ENCODE results near the gene MRGPRE. TPM values are rescaled to one million over a fixed set of nuclear protein-coding genes. Genes with fewer than 3 reads are reported as not detected.

The MRGPRE gene
- polyA plus RNA-seq, 1 experiment = not detected

DNA sequence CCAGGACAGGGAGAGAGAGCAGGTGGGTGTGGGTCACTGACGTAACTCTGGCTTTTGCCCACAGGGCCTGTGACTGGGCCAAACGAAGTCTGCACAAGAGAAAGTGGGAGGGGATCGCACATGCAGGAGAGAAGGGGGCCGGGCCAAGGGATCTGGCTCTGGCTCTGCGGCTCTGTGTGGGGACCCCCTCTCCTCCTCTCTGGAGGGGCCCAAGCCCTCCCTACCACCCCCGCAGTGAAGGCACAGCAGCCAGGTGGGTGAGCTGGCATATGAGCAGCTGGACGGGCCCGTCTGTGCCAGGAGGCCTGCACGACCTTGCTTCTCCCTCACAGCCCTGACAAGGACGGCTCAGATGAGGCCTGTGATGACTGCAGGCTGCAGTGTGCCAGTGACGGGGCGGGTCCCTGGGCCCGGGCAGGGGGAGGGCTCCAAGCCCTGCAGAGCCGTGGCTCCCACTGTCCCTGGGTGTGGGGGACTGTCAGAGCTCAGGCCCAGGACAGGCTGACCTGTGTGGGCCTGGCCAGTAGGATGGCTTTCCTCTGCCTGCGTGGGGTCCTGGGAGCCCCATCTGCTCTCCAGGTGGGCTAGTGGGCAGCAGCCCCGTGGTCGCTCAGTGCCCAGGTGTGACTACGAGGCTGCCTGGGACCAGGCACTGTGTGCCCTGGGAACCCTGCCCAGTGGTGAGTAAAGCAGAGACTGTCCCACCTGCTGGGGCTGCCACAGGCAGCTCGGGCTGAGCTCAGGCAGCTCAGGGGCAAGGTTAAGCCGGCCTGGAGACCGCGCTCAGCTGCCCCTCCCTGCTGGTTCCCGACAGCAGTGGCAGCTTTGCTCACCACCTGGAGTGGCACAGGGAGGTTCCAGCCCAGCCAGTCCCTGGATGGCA lies 35.8 kb downstream of the MRGPRE start:
- Histone ChIP-seq H3K27me3 (ENCODE audit: control insufficient read depth, insufficient read depth, low read length) (peaks cover 14% of the 10 kb centered on the region), H3K36me3 (ENCODE audit: control insufficient read depth, insufficient read depth, low read length) (no peaks in the 10 kb centered on the region), H3K4me3 (ENCODE audit: low read depth, low read length) (no peak overlapping the region)
- DNase-seq (ENCODE audit: low read depth) = no peak
- POLR2A ChIA-PET = interaction anchor here (0.7 kb wide), 1 partner anchor 811 kb away, joined by 3 read pairs; no protein-coding TSS in a partner anchor
- TF ChIP-seq, protein P1, sequence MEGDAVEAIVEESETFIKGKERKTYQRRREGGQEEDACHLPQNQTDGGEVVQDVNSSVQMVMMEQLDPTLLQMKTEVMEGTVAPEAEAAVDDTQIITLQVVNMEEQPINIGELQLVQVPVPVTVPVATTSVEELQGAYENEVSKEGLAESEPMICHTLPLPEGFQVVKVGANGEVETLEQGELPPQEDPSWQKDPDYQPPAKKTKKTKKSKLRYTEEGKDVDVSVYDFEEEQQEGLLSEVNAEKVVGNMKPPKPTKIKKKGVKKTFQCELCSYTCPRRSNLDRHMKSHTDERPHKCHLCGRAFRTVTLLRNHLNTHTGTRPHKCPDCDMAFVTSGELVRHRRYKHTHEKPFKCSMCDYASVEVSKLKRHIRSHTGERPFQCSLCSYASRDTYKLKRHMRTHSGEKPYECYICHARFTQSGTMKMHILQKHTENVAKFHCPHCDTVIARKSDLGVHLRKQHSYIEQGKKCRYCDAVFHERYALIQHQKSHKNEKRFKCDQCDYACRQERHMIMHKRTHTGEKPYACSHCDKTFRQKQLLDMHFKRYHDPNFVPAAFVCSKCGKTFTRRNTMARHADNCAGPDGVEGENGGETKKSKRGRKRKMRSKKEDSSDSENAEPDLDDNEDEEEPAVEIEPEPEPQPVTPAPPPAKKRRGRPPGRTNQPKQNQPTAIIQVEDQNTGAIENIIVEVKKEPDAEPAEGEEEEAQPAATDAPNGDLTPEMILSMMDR (IDR thresholded peaks at IDR 0.05; ENCODE audit: insufficient read depth, low read depth, low read length) = no peak
- CTCF ChIA-PET = interaction anchor here (0.6 to 2.2 kb wide), 9 partner anchors 13 to 159 kb away, joined by 3 to 6 read pairs (median 3); no protein-coding TSS in a partner anchor

DNA sequence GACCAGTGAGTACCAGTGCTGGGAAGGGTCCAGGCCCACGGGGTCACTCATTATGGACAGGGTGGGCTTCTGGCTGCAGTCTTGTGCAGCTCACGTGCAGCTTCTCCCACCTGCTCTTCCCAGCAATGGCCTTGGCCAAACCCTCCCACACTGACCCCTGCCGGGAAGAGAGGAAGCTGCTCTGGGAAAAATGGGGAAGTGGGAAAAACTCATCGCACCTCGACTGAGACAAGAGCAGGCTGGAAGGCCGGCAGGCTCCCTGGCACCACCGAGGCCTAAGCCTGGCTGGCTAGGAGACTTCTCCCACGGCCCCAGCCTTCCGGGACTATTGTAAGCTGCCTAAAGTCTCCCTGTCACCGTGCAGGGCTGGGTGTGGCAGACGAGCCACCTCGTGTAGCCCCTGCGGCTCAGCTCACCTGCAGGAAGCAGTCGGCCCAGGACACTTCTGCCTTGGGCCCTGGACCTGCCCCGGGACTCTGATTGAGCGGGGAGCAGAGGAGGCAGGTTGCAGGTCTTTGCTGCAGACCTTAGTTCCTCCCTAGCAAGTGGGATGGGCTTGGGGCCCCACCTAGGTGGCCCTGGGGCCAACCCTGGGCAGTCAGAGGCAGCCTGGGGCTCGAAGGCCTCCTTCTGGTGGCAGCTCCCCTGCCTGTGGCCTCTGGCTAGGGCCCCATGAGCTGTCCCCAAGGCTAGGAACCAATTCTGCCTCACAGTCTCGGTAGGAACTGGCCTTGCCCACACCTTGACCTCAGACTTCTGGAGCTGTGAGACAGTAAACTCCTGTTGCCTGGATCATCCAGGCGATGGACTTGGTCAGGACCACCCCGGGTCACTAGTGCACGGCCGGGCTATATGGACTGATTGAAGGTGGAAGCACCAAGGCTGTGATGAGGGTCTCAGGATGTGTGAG lies 36.7 kb downstream of the MRGPRE start:
- DNase-seq (ENCODE audit: low read depth) = no peak
- H3K36me3 ChIP-seq (ENCODE audit: control insufficient read depth, insufficient read depth, low read length) = no peaks in the 10 kb centered on the region

DNA sequence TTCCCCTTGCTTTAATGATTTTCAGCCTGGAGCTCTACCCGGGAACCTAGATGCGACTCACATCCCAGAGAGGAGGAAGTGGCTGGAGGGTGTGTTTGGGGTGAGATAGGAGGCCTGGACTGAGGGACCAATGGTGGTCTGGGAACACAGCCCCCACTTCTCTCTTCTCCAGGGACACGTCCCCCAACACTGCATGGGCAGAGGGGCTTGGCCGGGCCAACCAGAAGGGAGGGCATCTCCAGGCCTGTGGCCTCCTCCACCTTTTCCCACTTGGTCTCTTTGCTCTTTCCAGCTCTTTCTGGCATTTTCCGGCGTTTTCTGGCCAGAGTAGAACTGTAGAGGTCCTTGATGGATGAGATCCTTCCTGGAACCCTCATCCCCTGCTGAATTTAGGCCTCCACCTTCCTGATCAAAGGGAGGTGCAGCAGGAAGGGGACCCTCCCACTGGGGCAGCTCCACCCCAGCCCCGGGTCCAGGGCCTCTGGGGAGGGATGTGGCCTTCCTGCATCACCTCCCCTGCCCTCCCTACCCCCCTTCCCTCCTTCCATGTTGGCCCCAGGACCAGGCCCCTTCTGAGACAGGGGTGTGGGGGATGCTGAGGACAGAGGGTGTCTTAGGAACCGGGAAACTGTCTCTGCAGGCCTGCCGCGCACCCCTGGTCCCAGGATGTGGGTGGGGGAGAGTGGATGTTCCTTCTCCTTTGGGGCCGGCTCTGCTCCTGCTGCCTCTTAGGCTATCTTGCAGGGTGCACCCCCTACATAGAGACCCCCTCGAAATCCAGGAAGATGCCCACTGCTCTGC lies 38.0 kb downstream of the MRGPRE start:
- CTCF ChIA-PET = interaction anchor here (0.7 to 2.2 kb wide), 7 partner anchors 12 to 157 kb away, joined by 3 to 9 read pairs (median 4); no protein-coding TSS in a partner anchor
- TF ChIP-seq, protein P1 (IDR thresholded peaks at IDR 0.05; ENCODE audit: insufficient read depth, low read depth, low read length) = no peak
- H3K4me3 ChIP-seq (ENCODE audit: low read depth, low read length) = no peak overlapping the region
- no peak for DNase-seq (ENCODE audit: low read depth)
- POLR2A ChIA-PET = no interaction called here
- peaks cover 7% of the 10 kb centered on the region; the same call in 1 of the 2 replicates for H3K27me3 ChIP-seq (ENCODE audit: control insufficient read depth, insufficient read depth, low read length)
- H3K36me3 ChIP-seq (ENCODE audit: control insufficient read depth, insufficient read depth, low read length) = no peaks in the 10 kb centered on the region

More for the DNA sequence above, 36.7 kb downstream of the MRGPRE start:
- TF ChIP-seq, protein P1 (IDR thresholded peaks at IDR 0.05; ENCODE audit: insufficient read depth, low read depth, low read length) = peak; percentile 68
- Histone ChIP-seq H3K27me3 (ENCODE audit: control insufficient read depth, insufficient read depth, low read length) (peaks cover 12% of the 10 kb centered on the region), H3K4me3 (ENCODE audit: low read depth, low read length) (no peak overlapping the region)
- CTCF ChIA-PET = interaction anchor here (0.6 to 2.2 kb wide), 15 partner anchors 8 to 158 kb away, joined by 3 to 9 read pairs (median 4); no protein-coding TSS in a partner anchor
- POLR2A ChIA-PET = no interaction called here

DNA sequence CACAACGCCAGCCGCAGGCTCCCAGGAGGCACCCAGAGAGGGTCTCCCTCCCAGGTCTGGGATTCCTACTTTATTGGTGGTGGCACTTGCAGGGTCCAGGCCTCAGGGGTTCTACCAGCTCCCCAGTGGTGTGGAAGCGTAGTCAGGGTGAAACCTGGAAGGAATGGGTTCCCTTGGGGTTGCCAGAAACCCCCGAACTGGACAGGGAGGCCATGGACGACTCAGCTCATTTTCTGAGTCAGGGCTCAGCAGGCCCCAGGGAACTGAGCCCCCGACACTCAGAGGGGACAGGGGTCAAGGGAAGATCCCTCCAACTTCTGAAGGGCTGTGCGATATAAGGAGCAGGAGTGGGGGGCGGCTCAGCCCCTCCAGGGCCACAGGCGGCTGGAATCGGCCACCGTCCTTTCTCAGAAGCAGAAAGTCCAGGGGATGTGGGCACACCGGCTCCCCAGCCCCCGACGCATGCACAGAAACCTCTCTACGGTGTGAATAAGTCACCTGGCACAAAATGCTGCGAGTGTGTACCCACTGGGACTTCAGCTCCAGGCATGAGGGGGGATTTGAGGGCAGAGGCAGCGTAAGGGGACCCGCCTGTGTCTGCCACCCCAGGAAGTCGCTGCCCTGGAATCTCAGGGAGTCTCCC lies 38.7 kb downstream of the MRGPRE start:
- TF ChIP-seq, protein P1 (IDR thresholded peaks at IDR 0.05; ENCODE audit: insufficient read depth, low read depth, low read length) = no peak
- Histone ChIP-seq H3K27me3 (ENCODE audit: control insufficient read depth, insufficient read depth, low read length) (peaks cover 5% of the 10 kb centered on the region), H3K4me3 (ENCODE audit: low read depth, low read length) (no peak overlapping the region), H3K36me3 (ENCODE audit: control insufficient read depth, insufficient read depth, low read length) (no peaks in the 10 kb centered on the region)
- no peak for DNase-seq (ENCODE audit: low read depth)
- CTCF ChIA-PET = interaction anchor here (1.0 to 2.0 kb wide), 2 partner anchors 69 to 156 kb away, joined by 3 to 9 read pairs; no protein-coding TSS in a partner anchor
- POLR2A ChIA-PET = no interaction called here
